GM12878 (cell line): ENCODE results near the gene RENBP. TPM values are rescaled to one million over a fixed set of nuclear protein-coding genes. Genes with fewer than 3 reads are reported as not detected.
A peak's percentile ranks its signal among the peaks of the same experiment; 100 is the strongest.

Experiments used
- ATAC-seq: fragments of 200-7000 bp; cut with Tn5 transposase; 3 replicates; pipeline ENCODE4 v1.9.1; 2020; ENCODE audit warnings: mild to moderate bottlenecking, moderate library complexity
- BruUV-seq: library from RNA; stranded (reverse); fragments of 400-500 nt; replicated peaks from 2 replicates; lab custom pipeline; 2021; lab: Mats Ljungman, UMichigan
- CTCF ChIA-PET: fragments of 300-600 bp; sonication (Branson Sonifier 250); formaldehyde crosslinking; extraction: SDS; loops from one replicate; lab custom pipeline; 2021; ENCODE audit warnings: inconsistent platforms; lab: Yijun Ruan, JAX
- POLR2A ChIA-PET: fragments of 350-600 bp; formaldehyde crosslinking; extraction: SDS; loops from one replicate; lab custom pipeline; 2021; ENCODE audit warnings: inconsistent platforms; lab: Charles Lee
- RAD21 ChIA-PET: fragments of 300-600 bp; sonication (Branson Sonifier 250); formaldehyde crosslinking; loops from one replicate; lab custom pipeline; 2023; ENCODE audit warnings: antibody characterized with exemption; ENCODE audit not compliant: unreplicated experiment; lab: Charles Lee
- SMC1A ChIA-PET: fragments of 300-600 bp; sonication (Branson Sonifier 250); formaldehyde crosslinking; loops from one replicate; lab custom pipeline; 2023; ENCODE audit not compliant: unreplicated experiment, uncharacterized antibody; lab: Charles Lee
- DNase-seq: peaks from one replicate; pipeline ENCODE4 v3.0.0-alpha.2; 2011; ENCODE audit warnings: low read depth, low spot score
- FAIRE-seq: peaks from 3 replicates; lab custom pipeline; 2011; peaks lifted over from hg19 to GRCh38; lab: Jason Lieb, UNC
- H2AFZ ChIP-seq: 2 replicates; pipeline ENCODE4 v1.6.0; 2011; ENCODE audit warnings: low read depth, low read length, control low read depth; ENCODE audit not compliant: control insufficient read depth
- H3K27ac ChIP-seq: 2 replicates; pipeline ENCODE4 v1.5.1; 2011; ENCODE audit warnings: control low read depth; ENCODE audit not compliant: control insufficient read depth, insufficient read depth
- H3K27me3 ChIP-seq, 2 experiments: replicated peaks in 1 of 2; 2 replicates each; pipeline versions ENCODE4 v1.6.0 to v1.6.1; 2011; ENCODE audit warnings: low read length in 1 of 2; ENCODE audit not compliant: control insufficient read depth in 2 of 2, insufficient read depth in 2 of 2
- H3K36me3 ChIP-seq, 2 experiments: 2 replicates each; pipeline ENCODE4 v1.5.1; 2011; ENCODE audit warnings: low read length in 1 of 2; ENCODE audit not compliant: control insufficient read depth in 2 of 2, insufficient read depth in 2 of 2
- H3K4me1 ChIP-seq: 2 replicates; pipeline ENCODE4 v1.6.1; 2011; ENCODE audit warnings: mild to moderate bottlenecking, low read length, moderate library complexity, mixed read lengths; ENCODE audit not compliant: control insufficient read depth, insufficient read depth
- H3K4me2 ChIP-seq: 2 replicates; pipeline ENCODE4 v1.6.0; 2011; ENCODE audit warnings: control low read depth; ENCODE audit not compliant: control insufficient read depth, insufficient read depth
- H3K4me3 ChIP-seq: fragments of 200-600 bp; sonication (generic); 2 replicates; pipeline ENCODE4 v1.5.1; 2016
- H3K79me2 ChIP-seq: 2 replicates; pipeline ENCODE4 v1.6.0; 2011; ENCODE audit warnings: low read length; ENCODE audit not compliant: control insufficient read depth, insufficient read depth
- H3K9ac ChIP-seq: 2 replicates; pipeline ENCODE4 v1.8.0; 2011; ENCODE audit warnings: low read length, control low read depth, mixed read lengths; ENCODE audit not compliant: control insufficient read depth, insufficient read depth
- H3K9me3 ChIP-seq: replicated peaks from 3 replicates; pipeline ENCODE4 v1.5.1; 2011; ENCODE audit warnings: mild to moderate bottlenecking, low read length; ENCODE audit not compliant: control insufficient read depth, insufficient read depth
- H4K20me1 ChIP-seq: 2 replicates; pipeline ENCODE4 v1.6.0; 2011; ENCODE audit not compliant: control insufficient read depth, insufficient read depth
- CHD4 ChIP-seq: fragments of 200-600 bp; sonication (generic); IDR thresholded peaks from 2 replicates; pipeline ENCODE4 v1.6.1; 2016; ENCODE audit warnings: mild to moderate bottlenecking
- EED ChIP-seq: sonication (generic); IDR thresholded peaks from 2 replicates; pipeline ENCODE4 v1.6.1; 2016; ENCODE audit warnings: antibody characterized with exemption, low read depth
- EP300 ChIP-seq, 2 experiments: fragments of 150-350 bp in 1 of 2; IDR thresholded peaks; 2 replicates each; pipeline ENCODE4 v1.6.1; 2011 to 2012; ENCODE audit warnings: low read depth in 2 of 2, low read length in 2 of 2, borderline replicate concordance in 1 of 2, improper control_type of control experiment in 1 of 2, inconsistent platforms in 1 of 2; ENCODE audit not compliant: control insufficient read depth in 1 of 2
- HDAC6 ChIP-seq: fragments of 200-600 bp; sonication (generic); IDR thresholded peaks from one replicate; pipeline ENCODE4 v1.8.0; 2017; ENCODE audit warnings: antibody characterized with exemption; ENCODE audit not compliant: unreplicated experiment
- JUNB ChIP-seq: IDR thresholded peaks from 2 replicates; pipeline ENCODE4 v1.6.1; 2016; ENCODE audit warnings: antibody characterized with exemption, mild to moderate bottlenecking
- KAT2A ChIP-seq: conservative IDR thresholded peaks from 2 replicates; pipeline ENCODE4 v1.6.1; 2011; ENCODE audit warnings: low read depth, low read length; ENCODE audit not compliant: control insufficient read depth
- NFYB ChIP-seq: IDR thresholded peaks from 2 replicates; pipeline ENCODE4 v1.6.1; 2011; ENCODE audit warnings: low read depth, mild to moderate bottlenecking, low read length, improper control_type of control experiment, moderate library complexity; ENCODE audit not compliant: insufficient read depth
- RUNX3 ChIP-seq: IDR thresholded peaks from 2 replicates; pipeline ENCODE4 v1.6.1; 2012; ENCODE audit warnings: low read length, inconsistent platforms
- SMC3 ChIP-seq: IDR thresholded peaks from 2 replicates; pipeline ENCODE4 v1.6.1; 2011; ENCODE audit warnings: low read length, improper control_type of control experiment, borderline replicate concordance
- SRF ChIP-seq, 2 experiments: IDR thresholded peaks; 2 replicates each; pipeline ENCODE4 v1.6.1; 2011; ENCODE audit warnings: low read depth in 2 of 2, low read length in 2 of 2, mild to moderate bottlenecking in 1 of 2, moderate library complexity in 1 of 2
- TAF1 ChIP-seq: IDR thresholded peaks from 2 replicates; pipeline ENCODE4 v1.6.1; 2011; ENCODE audit warnings: mild to moderate bottlenecking, low read depth, low read length, borderline replicate concordance
- whole genome bisulfite sequencing: methylation state at CpG from one replicate; pipeline ENCODE4 v1.1.6; 2016; ENCODE audit warnings: low lambda C conversion rate; ENCODE audit not compliant: insufficient replicate concordance, insufficient coverage; ENCODE audit errors: missing lambda C conversion rate; 5-methylcytosine and 5-hydroxymethylcytosine counted together
- in situ Hi-C: fragments of 300-500 bp; cut with MboI; formaldehyde crosslinking; loops from 9 replicates; pipeline ENCODE4 v1.14.3; 2018; ENCODE audit warnings: mixed read lengths
- intact Hi-C: fragments of 100-400 bp; cut with micrococcal nuclease; formaldehyde crosslinking; loops from one replicate; pipeline ENCODE4 v1.14.2; 2022; ENCODE audit not compliant: unreplicated experiment
- polyA plus RNA-seq, 11 experiments: library from polyadenylated mRNA; depleted of rRNA in 4 of 11; unstranded in 6 of 11; stranded (reverse) in 5 of 11; fragments of >200 nt; fragmentation: Nextera tagmentation in 4 of 11; fragmentation: Illumina TruSeq in 1 of 11; extraction: Ambion mirVana in 4 of 11; extraction: Trizol in 1 of 11; gene quantifications; 1 replicate in 1 of 11; 2 replicates in 10 of 11; pipeline versions ENCODE4 v1.2.1 to v1.2.3, GENCODE V29; 2011 to 2016; ENCODE audit warnings: inconsistent platforms in 2 of 11, missing spikeins in 2 of 11, low read depth in 1 of 11
- total RNA-seq, 4 experiments: library from RNA; depleted of rRNA in 3 of 4; stranded (reverse); fragments of >200 nt in 3 of 4; fragmentation: Illumina TruSeq in 1 of 4; extraction: Trizol in 1 of 4; gene quantifications; 2 replicates each; pipeline versions ENCODE4 v1.2.1 to v1.2.3, GENCODE V29; 2013 to 2021
- TF ChIP-seq, protein P1 (sequence below): fragments of 450-650 bp; IDR thresholded peaks from 2 replicates; pipeline ENCODE4 v1.6.1; 2017; ENCODE audit warnings: low read depth, mild to moderate bottlenecking, moderate library complexity

RENBP gene
- total and polyA plus RNA-seq, 10 of the 15 experiments (the other 5 are each of a cell fraction or from before 2014, with no cell fraction given): 0.36 to 4.9 (median 1.8) TPM; not detected in 3

DNA sequence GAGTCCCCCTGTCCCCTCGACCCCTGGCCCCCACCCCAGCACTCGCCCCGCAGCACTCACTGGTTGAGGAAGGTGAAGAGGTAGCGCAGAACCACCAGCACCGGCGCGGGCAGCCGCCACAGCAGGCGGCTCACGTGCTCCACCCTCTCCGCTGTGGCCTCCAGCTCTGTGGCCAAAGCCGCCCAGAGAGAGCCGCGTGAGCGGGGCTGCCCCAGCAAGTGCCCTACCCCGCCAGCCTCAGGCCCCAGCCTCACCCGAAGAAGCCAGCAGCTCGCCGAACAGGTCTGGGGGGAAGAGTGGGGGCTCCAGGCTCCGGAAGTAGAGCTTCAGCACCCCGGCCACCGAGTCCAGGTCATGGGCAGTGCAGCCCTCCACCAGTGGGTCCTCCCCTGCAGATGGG is 34.0 kb downstream of the RENBP start:
- Histone ChIP-seq H3K4me3 (no peak overlapping the region), H3K27ac (no peak overlapping the region), H3K36me3 (no peaks in the 10 kb centered on the region; a peak in 2 of 4 replicates), H2AFZ (no peak overlapping the region), H3K9me3 (no peaks in the 10 kb centered on the region), H4K20me1 (no peaks in the 10 kb centered on the region), H3K9ac (no peak overlapping the region), H3K4me1 (no peaks in the 10 kb centered on the region), H3K4me2 (no peak overlapping the region), H3K79me2 (no peaks in the 10 kb centered on the region), H3K27me3 (no peaks in the 10 kb centered on the region)
- no TSS peak for BruUV-seq
- TF ChIP-seq EP300 (IDR thresholded peaks at IDR 0.05; ENCODE audit: borderline replicate concordance in 1 of 2, control insufficient read depth in 1 of 2, low read depth in 2 of 2, low read length in 2 of 2) (no peak), JUNB (no peak)
- TF ChIP-seq, protein P1, sequence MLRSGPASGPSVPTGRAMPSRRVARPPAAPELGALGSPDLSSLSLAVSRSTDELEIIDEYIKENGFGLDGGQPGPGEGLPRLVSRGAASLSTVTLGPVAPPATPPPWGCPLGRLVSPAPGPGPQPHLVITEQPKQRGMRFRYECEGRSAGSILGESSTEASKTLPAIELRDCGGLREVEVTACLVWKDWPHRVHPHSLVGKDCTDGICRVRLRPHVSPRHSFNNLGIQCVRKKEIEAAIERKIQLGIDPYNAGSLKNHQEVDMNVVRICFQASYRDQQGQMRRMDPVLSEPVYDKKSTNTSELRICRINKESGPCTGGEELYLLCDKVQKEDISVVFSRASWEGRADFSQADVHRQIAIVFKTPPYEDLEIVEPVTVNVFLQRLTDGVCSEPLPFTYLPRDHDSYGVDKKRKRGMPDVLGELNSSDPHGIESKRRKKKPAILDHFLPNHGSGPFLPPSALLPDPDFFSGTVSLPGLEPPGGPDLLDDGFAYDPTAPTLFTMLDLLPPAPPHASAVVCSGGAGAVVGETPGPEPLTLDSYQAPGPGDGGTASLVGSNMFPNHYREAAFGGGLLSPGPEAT: no peak
- in situ Hi-C loops (no loop called here), intact Hi-C loops (no loop called here)
- ATAC-seq (no peak), FAIRE-seq (no peak), DNase-seq (no peak)
- ChIA-PET RAD21 (no interaction called here), CTCF (interaction anchor here (0.6 to 1.8 kb wide), 4 partner anchors 12 to 37 kb away, joined by 3 to 7 read pairs (median 4); no protein-coding TSS in a partner anchor), POLR2A (interaction anchor here (1.3 kb wide), 1 partner anchor 15 kb away, joined by 3 read pairs; no protein-coding TSS in a partner anchor), SMC1A (interaction anchor here (0.8 kb wide), 1 partner anchor 14 kb away, joined by 3 read pairs; no protein-coding TSS in a partner anchor)
- 92% methylated on average over 12 of the region's 22 CpGs for WGBS

DNA sequence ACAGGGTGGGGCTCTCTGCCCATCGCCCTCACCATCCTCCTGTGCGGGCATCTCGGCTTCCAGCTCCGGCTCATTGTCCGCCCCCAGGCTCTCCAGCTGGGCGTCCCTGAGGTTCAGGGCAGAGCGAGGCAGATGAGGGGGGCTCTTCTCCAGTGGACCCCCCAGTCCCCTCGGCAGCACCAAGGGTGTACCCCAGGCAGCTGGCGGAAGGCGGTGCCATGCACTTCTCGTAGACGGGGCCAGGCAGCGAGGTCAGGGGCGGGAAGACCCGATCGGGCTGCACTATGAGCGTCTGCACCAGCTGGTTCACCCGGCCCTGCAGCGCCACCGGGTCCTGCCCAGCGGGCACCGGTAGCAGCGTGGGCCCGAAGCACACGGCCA is 34.5 kb downstream of the RENBP start:
- Histone ChIP-seq H2AFZ (no peak overlapping the region), H3K9me3 (no peaks in the 10 kb centered on the region), H4K20me1 (no peaks in the 10 kb centered on the region), H3K9ac (no peak overlapping the region), H3K27me3 (no peaks in the 10 kb centered on the region), H3K4me1 (no peaks in the 10 kb centered on the region), H3K4me2 (no peak overlapping the region), H3K36me3 (no peaks in the 10 kb centered on the region; a peak in 2 of 4 replicates), H3K27ac (no peak overlapping the region), H3K4me3 (no peak overlapping the region), H3K79me2 (no peaks in the 10 kb centered on the region)
- ChIA-PET CTCF (interaction anchor here (1.1 to 1.7 kb wide), 2 partner anchors 14 to 37 kb away, joined by 3 to 6 read pairs; no protein-coding TSS in a partner anchor), SMC1A (no interaction called here), RAD21 (interaction anchor here (1.0 kb wide), 1 partner anchor 13 kb away, joined by 3 read pairs; no protein-coding TSS in a partner anchor), POLR2A (interaction anchor here (0.6 kb wide), 1 partner anchor 66 kb away, joined by 6 read pairs; no protein-coding TSS in a partner anchor)
- no peak for ATAC-seq
- no peak for FAIRE-seq
- in situ Hi-C loops (no loop called here), intact Hi-C loops (no loop called here)
- TF ChIP-seq CHD4: no peak
- TF ChIP-seq SMC3: no peak
- TF ChIP-seq EED: no peak
- no peak for TF ChIP-seq SRF (IDR thresholded peaks at IDR 0.05; ENCODE audit: low read depth in 2 of 2, low read length in 2 of 2)
- TF ChIP-seq KAT2A: no peak
- TF ChIP-seq NFYB: no peak
- no peak for TF ChIP-seq RUNX3
- TF ChIP-seq HDAC6: no peak
- TF ChIP-seq TAF1: no peak
- TF ChIP-seq, protein P1: no peak
- TSS peak; percentile 34 for BruUV-seq
- WGBS: 90% methylated on average over 22 of the region's 25 CpGs
- DNase-seq: no peak
